Measurements from ENCODE around the gene DCC.

DCC gene

GRCh38 chr18:52678034-52678433 is 338.0 kb downstream of the DCC start:
- Histone ChIP-seq H3K4me3 (ENCODE audit: low read depth, low read length) (no peak overlapping the region), H3K27me3 (no peaks in the 10 kb centered on the region), H3K9me3 (no peaks in the 10 kb centered on the region), H3K4me1 (no peaks in the 10 kb centered on the region), H3K36me3 (no peaks in the 10 kb centered on the region)
- DNase-seq = no peak
- TF ChIP-seq, protein P1, sequence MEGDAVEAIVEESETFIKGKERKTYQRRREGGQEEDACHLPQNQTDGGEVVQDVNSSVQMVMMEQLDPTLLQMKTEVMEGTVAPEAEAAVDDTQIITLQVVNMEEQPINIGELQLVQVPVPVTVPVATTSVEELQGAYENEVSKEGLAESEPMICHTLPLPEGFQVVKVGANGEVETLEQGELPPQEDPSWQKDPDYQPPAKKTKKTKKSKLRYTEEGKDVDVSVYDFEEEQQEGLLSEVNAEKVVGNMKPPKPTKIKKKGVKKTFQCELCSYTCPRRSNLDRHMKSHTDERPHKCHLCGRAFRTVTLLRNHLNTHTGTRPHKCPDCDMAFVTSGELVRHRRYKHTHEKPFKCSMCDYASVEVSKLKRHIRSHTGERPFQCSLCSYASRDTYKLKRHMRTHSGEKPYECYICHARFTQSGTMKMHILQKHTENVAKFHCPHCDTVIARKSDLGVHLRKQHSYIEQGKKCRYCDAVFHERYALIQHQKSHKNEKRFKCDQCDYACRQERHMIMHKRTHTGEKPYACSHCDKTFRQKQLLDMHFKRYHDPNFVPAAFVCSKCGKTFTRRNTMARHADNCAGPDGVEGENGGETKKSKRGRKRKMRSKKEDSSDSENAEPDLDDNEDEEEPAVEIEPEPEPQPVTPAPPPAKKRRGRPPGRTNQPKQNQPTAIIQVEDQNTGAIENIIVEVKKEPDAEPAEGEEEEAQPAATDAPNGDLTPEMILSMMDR (IDR thresholded peaks at IDR 0.05; ENCODE audit: low read depth, low read length) = no peak

- no peaks in the 10 kb centered on the region for H3K4me1 ChIP-seq
- H3K27me3 ChIP-seq = no peaks in the 10 kb centered on the region
- H3K9me3 ChIP-seq = no peaks in the 10 kb centered on the region
- H3K36me3 ChIP-seq = no peaks in the 10 kb centered on the region
- TF ChIP-seq, protein P1 (IDR thresholded peaks at IDR 0.05; ENCODE audit: low read depth, low read length) = no peak
- no peak overlapping the region for H3K4me3 ChIP-seq (ENCODE audit: low read depth, low read length)
- DNase-seq = no peak
Measured at GRCh38 chr18:52678551-52678950, 338.6 kb downstream of the DCC start.

- TF ChIP-seq, protein P1 (IDR thresholded peaks at IDR 0.05; ENCODE audit: low read depth, low read length) = no peak
- Histone ChIP-seq H3K36me3 (no peaks in the 10 kb centered on the region), H3K27me3 (no peaks in the 10 kb centered on the region), H3K9me3 (no peaks in the 10 kb centered on the region), H3K4me1 (no peaks in the 10 kb centered on the region), H3K4me3 (ENCODE audit: low read depth, low read length) (no peak overlapping the region)
- DNase-seq = no peak
Measured at GRCh38 chr18:52679354-52679753, 339.4 kb downstream of the DCC start.

DNA sequence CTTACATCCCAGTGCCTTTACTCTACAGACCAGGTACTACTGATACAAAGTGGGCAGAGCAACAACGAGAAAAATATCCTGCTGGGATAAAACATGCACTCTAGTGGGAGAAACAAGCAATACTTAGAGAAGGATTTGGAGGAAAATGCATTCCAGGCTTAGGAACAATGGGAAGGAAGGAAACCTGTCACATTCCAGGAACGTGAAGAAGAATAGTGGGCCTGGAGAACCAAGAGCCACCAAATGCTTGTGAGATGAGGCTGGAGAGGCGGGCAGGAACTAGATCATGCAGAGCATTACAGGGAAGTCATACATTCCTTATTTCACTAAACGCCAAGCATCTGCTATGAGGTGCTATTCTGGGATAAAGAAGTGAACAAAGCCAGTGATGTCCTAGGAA is 342.3 kb downstream of the DCC start:
- H3K9me3 ChIP-seq = no peaks in the 10 kb centered on the region

DNA sequence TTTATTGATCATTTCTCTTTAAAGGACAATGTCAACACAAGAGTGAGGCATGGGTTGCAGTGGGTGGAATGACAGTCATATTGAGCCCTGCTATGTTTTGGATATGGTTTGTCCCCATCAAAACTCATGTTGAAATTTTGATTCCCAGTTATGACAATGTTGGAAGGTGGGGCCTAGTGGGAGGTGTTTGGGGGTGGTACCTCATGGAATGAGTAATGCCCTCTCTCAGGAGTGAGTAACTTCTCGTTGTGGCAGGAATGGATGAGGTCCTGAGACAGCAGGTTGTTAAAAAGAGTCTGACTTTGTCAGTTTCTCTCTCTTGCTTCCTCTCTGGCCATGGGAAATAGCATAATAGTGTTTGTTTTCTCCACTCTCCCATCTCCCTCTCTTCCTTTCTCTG is 345.3 kb downstream of the DCC start:
- TF ChIP-seq, protein P1 (IDR thresholded peaks at IDR 0.05; ENCODE audit: low read depth, low read length) = no peak
- Histone ChIP-seq H3K4me3 (ENCODE audit: low read depth, low read length) (no peak overlapping the region), H3K4me1 (no peaks in the 10 kb centered on the region), H3K9me3 (no peaks in the 10 kb centered on the region), H3K36me3 (no peaks in the 10 kb centered on the region), H3K27me3 (no peaks in the 10 kb centered on the region)
- no peak for DNase-seq

More for the DNA sequence above, 342.3 kb downstream of the DCC start:
- Histone ChIP-seq H3K36me3 (no peaks in the 10 kb centered on the region), H3K27me3 (no peaks in the 10 kb centered on the region), H3K4me3 (ENCODE audit: low read depth, low read length) (no peak overlapping the region), H3K4me1 (no peaks in the 10 kb centered on the region)
- DNase-seq = no peak
- TF ChIP-seq, protein P1 (IDR thresholded peaks at IDR 0.05; ENCODE audit: low read depth, low read length) = no peak

DNA sequence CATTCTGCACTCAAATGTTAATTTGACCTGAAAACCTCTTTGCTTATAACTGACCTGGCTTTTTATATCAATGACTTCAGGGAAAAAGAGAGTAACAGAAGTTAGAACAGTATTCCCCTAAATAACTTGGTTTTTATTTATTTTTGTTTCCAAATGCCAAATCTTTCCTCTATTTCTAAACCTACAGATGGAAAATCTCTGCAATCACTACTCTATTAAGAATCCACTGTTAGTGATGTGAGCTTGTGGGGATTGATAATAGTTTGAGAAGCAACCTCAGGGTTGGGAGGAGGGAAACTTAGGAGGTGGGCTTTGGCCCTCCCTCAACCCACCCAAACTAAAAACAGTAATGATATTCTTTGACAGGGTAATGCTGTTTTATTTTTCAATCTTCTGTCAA is 351.8 kb downstream of the DCC start:
- Histone ChIP-seq H3K27me3 (no peaks in the 10 kb centered on the region), H3K36me3 (no peaks in the 10 kb centered on the region), H3K4me1 (no peaks in the 10 kb centered on the region), H3K9me3 (no peaks in the 10 kb centered on the region), H3K4me3 (ENCODE audit: low read depth, low read length) (no peak overlapping the region)
- TF ChIP-seq, protein P1 (IDR thresholded peaks at IDR 0.05; ENCODE audit: low read depth, low read length) = no peak
- no peak for DNase-seq

Measured in BE2C (cell line).